Osteoblast (primary cell): ENCODE data around the gene RSPRY1. TPM values are rescaled to one million over a fixed set of nuclear protein-coding genes. Genes with fewer than 3 reads are reported as not detected.

Experiments
- DNase-seq: peaks from one replicate; pipeline ENCODE4 v3.0.0; 2011; ENCODE audit warnings: low spot score, mixed read lengths; ENCODE audit not compliant: insufficient read length; ENCODE audit errors: missing footprints
- H2AFZ ChIP-seq: 2 replicates; pipeline ENCODE4 v1.6.0; 2011; ENCODE audit warnings: mild to moderate bottlenecking, low read length
- H3K27ac ChIP-seq: 2 replicates; pipeline ENCODE4 v1.5.1; 2011; ENCODE audit warnings: mild to moderate bottlenecking, low read depth, low read length, moderate library complexity
- H3K27me3 ChIP-seq: 2 replicates; pipeline ENCODE4 v1.6.0; 2012; ENCODE audit warnings: mild to moderate bottlenecking, control low read depth, inconsistent platforms, low read length, moderate library complexity; ENCODE audit not compliant: insufficient read depth
- H3K36me3 ChIP-seq: 2 replicates; pipeline ENCODE4 v1.5.1; 2011; ENCODE audit warnings: mild to moderate bottlenecking, low read length, control low read depth, moderate library complexity; ENCODE audit not compliant: insufficient read depth
- H3K4me1 ChIP-seq: 2 replicates; pipeline ENCODE4 v1.5.1; 2011; ENCODE audit warnings: mild to moderate bottlenecking, low read length, control low read depth, moderate library complexity; ENCODE audit not compliant: insufficient read depth
- H3K4me2 ChIP-seq: 2 replicates; pipeline ENCODE4 v1.6.0; 2011; ENCODE audit warnings: mild to moderate bottlenecking, low read length; ENCODE audit not compliant: insufficient read depth
- H3K4me3 ChIP-seq: fragments of 200-600 bp; sonication (generic); 3 replicates; pipeline ENCODE4 v1.5.1; 2012; ENCODE audit warnings: mild to moderate bottlenecking, low read length, inconsistent platforms; ENCODE audit not compliant: insufficient read depth
- H3K79me2 ChIP-seq: 2 replicates; pipeline ENCODE4 v1.6.0; 2012; ENCODE audit warnings: mild to moderate bottlenecking, low read length, control low read depth, inconsistent platforms; ENCODE audit not compliant: insufficient read depth
- H3K9me3 ChIP-seq: 2 replicates; pipeline ENCODE4 v1.5.1; 2011; ENCODE audit warnings: low read depth, low read length, control low read depth
- H4K20me1 ChIP-seq: 2 replicates; pipeline ENCODE4 v1.6.0; 2012; ENCODE audit warnings: mild to moderate bottlenecking, low read length, control low read depth; ENCODE audit not compliant: insufficient read depth
- total RNA-seq: library from RNA; depleted of rRNA; stranded (reverse); fragments of >200 nt; gene quantifications from 2 replicates; pipeline ENCODE4 v1.2.3, GENCODE V29; 2012
- TF ChIP-seq, protein P1 (sequence below): IDR thresholded peaks from 2 replicates; pipeline ENCODE4 v1.5.1; 2011; ENCODE audit warnings: mild to moderate bottlenecking, low read depth, low read length, moderate library complexity; ENCODE audit errors: extremely low read depth

RSPRY1 gene
- total RNA-seq, 1 donor: 57.2 TPM

DNA sequence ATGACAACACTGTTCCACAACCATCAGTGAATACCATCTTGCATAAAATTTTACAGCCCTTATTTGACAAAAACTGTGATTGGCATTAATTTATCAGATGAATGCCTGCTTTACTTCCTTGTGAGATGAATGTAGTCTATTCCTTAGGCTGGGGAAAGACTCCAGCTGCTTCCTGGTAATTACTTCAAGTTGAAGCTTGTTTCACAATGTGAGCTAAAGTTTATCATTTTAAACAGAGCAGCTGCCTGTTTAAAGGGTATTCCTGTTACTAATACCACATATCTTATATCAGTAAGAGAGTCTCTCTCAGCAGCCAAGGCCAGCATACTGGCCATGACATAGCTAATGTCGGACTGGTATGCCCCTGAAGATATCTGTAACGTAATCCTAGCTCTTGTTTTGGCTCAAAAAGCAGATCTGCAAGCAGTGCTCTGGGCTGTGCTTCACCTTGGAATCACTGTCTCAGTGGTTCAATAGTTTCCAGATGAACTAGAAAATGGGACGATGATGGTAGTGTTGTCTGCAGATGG is 45.8 kb downstream of the RSPRY1 start:
- H2AFZ ChIP-seq: no peak overlapping the region
- no peaks in the 10 kb centered on the region for H4K20me1 ChIP-seq
- H3K9me3 ChIP-seq: no peaks in the 10 kb centered on the region
- H3K4me2 ChIP-seq: no peak overlapping the region
- H3K79me2 ChIP-seq: no peaks in the 10 kb centered on the region
- no peak overlapping the region for H3K27ac ChIP-seq
- H3K27me3 ChIP-seq: no peaks in the 10 kb centered on the region
- no peak overlapping the region for H3K4me3 ChIP-seq
- TF ChIP-seq, protein P1, sequence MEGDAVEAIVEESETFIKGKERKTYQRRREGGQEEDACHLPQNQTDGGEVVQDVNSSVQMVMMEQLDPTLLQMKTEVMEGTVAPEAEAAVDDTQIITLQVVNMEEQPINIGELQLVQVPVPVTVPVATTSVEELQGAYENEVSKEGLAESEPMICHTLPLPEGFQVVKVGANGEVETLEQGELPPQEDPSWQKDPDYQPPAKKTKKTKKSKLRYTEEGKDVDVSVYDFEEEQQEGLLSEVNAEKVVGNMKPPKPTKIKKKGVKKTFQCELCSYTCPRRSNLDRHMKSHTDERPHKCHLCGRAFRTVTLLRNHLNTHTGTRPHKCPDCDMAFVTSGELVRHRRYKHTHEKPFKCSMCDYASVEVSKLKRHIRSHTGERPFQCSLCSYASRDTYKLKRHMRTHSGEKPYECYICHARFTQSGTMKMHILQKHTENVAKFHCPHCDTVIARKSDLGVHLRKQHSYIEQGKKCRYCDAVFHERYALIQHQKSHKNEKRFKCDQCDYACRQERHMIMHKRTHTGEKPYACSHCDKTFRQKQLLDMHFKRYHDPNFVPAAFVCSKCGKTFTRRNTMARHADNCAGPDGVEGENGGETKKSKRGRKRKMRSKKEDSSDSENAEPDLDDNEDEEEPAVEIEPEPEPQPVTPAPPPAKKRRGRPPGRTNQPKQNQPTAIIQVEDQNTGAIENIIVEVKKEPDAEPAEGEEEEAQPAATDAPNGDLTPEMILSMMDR: no peak
- DNase-seq: no peak
- H3K4me1 ChIP-seq: no peaks in the 10 kb centered on the region
- H3K36me3 ChIP-seq: peaks cover 79% of the 10 kb centered on the region

DNA sequence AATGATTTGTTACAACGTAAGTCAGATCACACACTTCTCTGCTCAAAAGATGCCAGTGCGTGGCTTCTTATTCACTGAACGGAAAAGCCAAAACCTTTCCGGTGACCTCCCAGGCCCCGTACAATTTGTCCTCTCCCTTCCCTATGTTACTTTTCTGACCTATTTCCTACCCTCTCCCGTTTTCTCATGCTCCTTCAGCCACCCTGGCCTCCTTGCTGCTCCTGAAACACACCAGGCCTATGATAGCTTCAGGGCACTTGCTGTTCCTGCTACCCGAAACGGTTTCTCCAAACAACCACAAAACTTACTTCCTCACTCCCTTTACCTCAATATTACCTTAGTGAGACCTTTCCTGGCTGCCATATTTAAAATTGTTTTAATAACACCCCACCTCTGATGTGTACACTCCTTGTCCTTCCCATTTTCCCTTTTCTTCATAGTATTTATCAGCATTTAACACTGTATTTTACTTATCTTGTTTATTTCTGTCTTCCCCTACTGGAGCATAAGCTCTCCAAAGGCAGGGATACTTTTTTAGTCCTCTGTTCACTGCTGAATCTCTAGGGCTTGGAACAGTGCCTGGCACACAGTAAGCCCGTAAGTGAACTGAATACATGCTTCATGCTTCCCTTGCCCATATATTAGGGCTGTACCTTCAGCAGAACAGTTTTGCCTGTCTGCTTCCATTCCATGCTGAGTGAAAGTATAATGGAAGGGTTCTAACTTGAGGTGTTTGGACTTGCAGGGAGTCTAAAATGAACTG is 48.0 kb downstream of the RSPRY1 start:
- no peak overlapping the region for H2AFZ ChIP-seq
- DNase-seq: no peak
- H3K4me3 ChIP-seq: no peak overlapping the region
- no peaks in the 10 kb centered on the region for H3K9me3 ChIP-seq
- no peak overlapping the region for H3K4me2 ChIP-seq
- no peaks in the 10 kb centered on the region for H3K79me2 ChIP-seq
- TF ChIP-seq, protein P1: no peak
- peaks cover 63% of the 10 kb centered on the region for H3K36me3 ChIP-seq
- H3K27me3 ChIP-seq: no peaks in the 10 kb centered on the region
- H4K20me1 ChIP-seq: no peaks in the 10 kb centered on the region
- no peaks in the 10 kb centered on the region for H3K4me1 ChIP-seq
- H3K27ac ChIP-seq: no peak overlapping the region

DNA sequence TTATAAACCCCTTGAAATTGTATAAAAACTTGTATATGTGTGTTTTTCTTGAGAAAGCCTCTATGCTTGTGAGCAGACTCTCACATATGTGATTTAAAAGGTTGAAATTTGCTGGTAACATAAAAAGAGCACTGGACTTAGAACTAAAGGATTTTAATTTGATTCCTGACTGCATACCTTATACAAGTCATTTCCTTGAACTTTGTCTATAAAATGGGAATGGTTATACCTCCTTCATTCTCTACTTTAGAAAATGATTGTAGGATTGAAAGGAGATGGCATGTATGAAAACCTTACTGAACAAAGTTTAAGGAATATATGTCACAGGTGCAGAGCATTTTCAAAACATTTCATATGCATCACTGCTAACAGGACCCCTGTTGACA is 48.6 kb downstream of the RSPRY1 start:
- Histone ChIP-seq H3K9me3 (no peaks in the 10 kb centered on the region), H3K4me3 (no peak overlapping the region), H3K4me2 (no peak overlapping the region), H3K36me3 (peaks cover 65% of the 10 kb centered on the region), H2AFZ (no peak overlapping the region), H3K27ac (no peak overlapping the region), H3K27me3 (no peaks in the 10 kb centered on the region), H4K20me1 (no peaks in the 10 kb centered on the region), H3K79me2 (no peaks in the 10 kb centered on the region), H3K4me1 (no peaks in the 10 kb centered on the region)
- DNase-seq: no peak
- TF ChIP-seq, protein P1: no peak

DNA sequence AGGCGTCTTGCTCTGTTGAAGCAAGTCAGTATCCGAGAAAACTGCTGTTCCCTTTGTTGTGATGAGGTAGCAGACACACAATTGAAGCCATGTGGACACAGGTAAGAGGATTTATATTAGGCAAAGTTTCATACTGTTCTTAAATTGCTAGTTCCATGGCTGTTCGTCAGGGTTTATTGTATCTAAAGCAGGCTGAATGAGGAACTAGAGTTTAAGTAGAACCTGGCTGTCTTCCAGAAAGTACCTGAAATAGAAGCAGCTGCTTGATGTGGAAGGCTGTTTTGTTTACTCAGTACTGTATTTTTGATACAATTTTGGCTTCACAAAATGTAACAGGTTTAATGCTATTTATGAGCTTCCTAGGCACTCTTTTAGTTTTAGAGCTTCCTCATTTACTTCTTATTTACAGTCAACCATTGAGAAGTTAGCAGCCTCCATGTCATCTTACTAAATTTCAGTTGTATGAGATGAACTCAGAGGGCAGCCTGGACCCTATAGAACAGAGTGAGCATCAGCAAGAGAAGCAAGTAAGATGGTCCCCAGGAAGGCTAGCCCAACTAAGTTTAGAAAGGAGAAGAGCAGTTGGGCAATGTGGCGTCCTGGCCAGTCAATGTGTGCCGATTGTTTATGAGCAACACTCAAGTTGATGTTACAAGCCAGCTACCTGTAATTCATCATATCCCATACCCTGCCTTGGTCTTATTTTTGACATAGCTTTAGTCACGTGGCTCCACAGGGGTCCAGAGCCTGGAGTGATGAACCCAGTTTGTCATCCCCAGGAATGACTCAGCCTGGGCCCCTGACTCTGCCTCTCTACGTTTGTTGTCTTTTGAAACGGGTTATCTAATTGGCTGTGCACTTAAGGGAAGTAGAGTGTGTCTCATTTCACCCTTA is 49.2 kb downstream of the RSPRY1 start:
- H3K9me3 ChIP-seq: no peaks in the 10 kb centered on the region
- TF ChIP-seq, protein P1: no peak
- H2AFZ ChIP-seq: no peak overlapping the region
- H3K4me2 ChIP-seq: no peak overlapping the region
- DNase-seq: peak; percentile 69
- H3K27ac ChIP-seq: peak overlapping the region; percentile 13
- no peaks in the 10 kb centered on the region for H4K20me1 ChIP-seq
- H3K4me3 ChIP-seq: no peak overlapping the region
- H3K36me3 ChIP-seq: peaks cover 65% of the 10 kb centered on the region
- no peaks in the 10 kb centered on the region for H3K27me3 ChIP-seq
- no peaks in the 10 kb centered on the region for H3K79me2 ChIP-seq
- no peaks in the 10 kb centered on the region for H3K4me1 ChIP-seq
